H1 (cell line): Measurements from ENCODE around the gene CNNM4. TPM values are rescaled to one million over a fixed set of nuclear protein-coding genes. Genes with fewer than 3 reads are reported as not detected.

Experiments
- CTCF ChIA-PET: fragments of 300-600 bp; sonication (Branson Sonifier 250); formaldehyde crosslinking; loops from one replicate; lab custom pipeline; 2021; ENCODE audit not compliant: partially characterized antibody; lab: Charles Lee
- POLR2A ChIA-PET: fragments of 300-600 bp; sonication (Branson Sonifier 250); formaldehyde crosslinking; loops from one replicate; lab custom pipeline; 2021; ENCODE audit warnings: inconsistent platforms; ENCODE audit not compliant: partially characterized antibody; lab: Charles Lee
- DNase-seq, 2 experiments: peaks; one replicate each; pipeline versions ENCODE4 v3.0.0 to v3.0.0-alpha.2; 2010 to 2022; ENCODE audit warnings: low spot score in 2 of 2, low read depth in 1 of 2, mixed read lengths in 1 of 2
- FAIRE-seq: peaks from 2 replicates; lab custom pipeline; 2011; peaks lifted over from hg19 to GRCh38; lab: Jason Lieb, UNC
- H2AFZ ChIP-seq: 2 replicates; pipeline ENCODE4 v1.8.1; 2012; ENCODE audit warnings: low read length, inconsistent platforms
- H2AK5ac ChIP-seq: 2 replicates; pipeline ENCODE4 v1.6.1; 2013; ENCODE audit warnings: low read depth, low read length
- H2BK120ac ChIP-seq: replicated peaks from 2 replicates; pipeline ENCODE3; 2013; ENCODE audit warnings: low read depth, low read length, inconsistent platforms
- H2BK12ac ChIP-seq: 2 replicates; pipeline ENCODE4 v1.6.1; 2013; ENCODE audit warnings: low read depth, low read length
- H2BK15ac ChIP-seq: 2 replicates; pipeline ENCODE4 v1.6.1; 2013; ENCODE audit warnings: low read length
- H2BK20ac ChIP-seq: 2 replicates; pipeline ENCODE4 v1.6.1; 2013; ENCODE audit warnings: low read length
- H2BK5ac ChIP-seq: 2 replicates; pipeline ENCODE4 v1.6.1; 2013; ENCODE audit warnings: low read depth, low read length
- H3K14ac ChIP-seq: 2 replicates; pipeline ENCODE4 v1.6.1; 2013; ENCODE audit warnings: inconsistent platforms; ENCODE audit not compliant: insufficient read length
- H3K18ac ChIP-seq: 2 replicates; pipeline ENCODE4 v1.6.1; 2013; ENCODE audit warnings: low read length; ENCODE audit errors: extremely low read depth
- H3K23ac ChIP-seq: 2 replicates; pipeline ENCODE4 v1.6.1; 2013; ENCODE audit warnings: inconsistent platforms; ENCODE audit not compliant: insufficient read length
- H3K23me2 ChIP-seq: 2 replicates; pipeline ENCODE4 v1.6.1; 2013; ENCODE audit warnings: low read depth, low read length
- H3K27ac ChIP-seq: 2 replicates; pipeline ENCODE4 v1.6.1; 2011; ENCODE audit warnings: low read depth, low read length, inconsistent platforms
- H3K27me3 ChIP-seq, 4 experiments: replicated peaks in 1 of 4; 1 replicate in 1 of 4; 2 replicates in 3 of 4; pipeline versions ENCODE4 v1.6.1 to v1.8.1; 2011 to 2013; ENCODE audit warnings: low read length in 3 of 4, mild to moderate bottlenecking in 3 of 4, inconsistent platforms in 2 of 4, mixed read lengths in 2 of 4, moderate library complexity in 1 of 4; ENCODE audit not compliant: control insufficient read depth in 3 of 4, insufficient read depth in 3 of 4; ENCODE audit errors: extremely low read depth in 1 of 4
- H3K36me3 ChIP-seq, 4 experiments: 2 replicates each; pipeline versions ENCODE4 v1.6.1 to v1.8.1; 2011 to 2013; ENCODE audit warnings: mild to moderate bottlenecking in 4 of 4, low read length in 3 of 4, moderate library complexity in 2 of 4, control low read depth in 1 of 4, inconsistent platforms in 1 of 4; ENCODE audit not compliant: insufficient read depth in 4 of 4, control insufficient read depth in 2 of 4
- H3K4ac ChIP-seq: replicated peaks from 2 replicates; pipeline ENCODE3; 2013; ENCODE audit warnings: low read length, low read depth, mixed read lengths, inconsistent platforms; ENCODE audit not compliant: insufficient read length
- H3K4me1 ChIP-seq, 4 experiments: replicated peaks in 1 of 4; 1 replicate in 1 of 4; 2 replicates in 3 of 4; pipeline versions ENCODE4 v1.6.1 to v1.8.1; 2011 to 2013; ENCODE audit warnings: low read length in 3 of 4, inconsistent platforms in 2 of 4, mixed read lengths in 1 of 4; ENCODE audit not compliant: insufficient read depth in 4 of 4, control insufficient read depth in 3 of 4
- H3K4me2 ChIP-seq, 2 experiments: 2 replicates each; pipeline versions ENCODE4 v1.6.1 to v1.8.1; 2011 to 2013; ENCODE audit warnings: low read depth in 2 of 2, low read length in 2 of 2, control low read depth in 1 of 2, inconsistent platforms in 1 of 2, mild to moderate bottlenecking in 1 of 2; ENCODE audit not compliant: insufficient read depth in 1 of 2
- H3K4me3 ChIP-seq, 4 experiments: fragments of 200-600, 300-600 bp in 1 of 4; sonication (generic), shearing (Covaris generic), sonication (Bioruptor Twin) in 1 of 4; 2 replicates each; pipeline versions ENCODE4 v1.5.1 to v1.8.1; 2011 to 2016; ENCODE audit warnings: low read length in 4 of 4, low read depth in 3 of 4, control low read depth in 2 of 4, inconsistent platforms in 2 of 4, mild to moderate bottlenecking in 2 of 4, mixed read lengths in 1 of 4, moderate library complexity in 1 of 4; ENCODE audit not compliant: insufficient read depth in 2 of 4; ENCODE audit errors: extremely low read depth in 1 of 4
- H3K56ac ChIP-seq: replicated peaks from 2 replicates; pipeline ENCODE3; 2013; ENCODE audit warnings: low read depth, mild to moderate bottlenecking, mixed read lengths, low read length, inconsistent platforms; ENCODE audit not compliant: insufficient read length
- H3K79me1 ChIP-seq: 2 replicates; pipeline ENCODE4 v1.6.1; 2013; ENCODE audit warnings: low read depth, low read length, control low read depth
- H3K79me2 ChIP-seq, 2 experiments: 2 replicates each; pipeline versions ENCODE4 v1.6.1 to v1.8.1; 2012 to 2013; ENCODE audit warnings: low read length in 2 of 2, mild to moderate bottlenecking in 2 of 2, inconsistent platforms in 1 of 2; ENCODE audit not compliant: insufficient read depth in 2 of 2, control insufficient read depth in 1 of 2
- H3K9ac ChIP-seq, 4 experiments: replicated peaks in 1 of 4; 1 replicate in 1 of 4; 2 replicates in 3 of 4; pipeline versions ENCODE4 v1.6.1 to v1.8.1; 2011 to 2013; ENCODE audit warnings: low read depth in 3 of 4, low read length in 3 of 4, control low read depth in 2 of 4, mild to moderate bottlenecking in 2 of 4, moderate library complexity in 2 of 4, inconsistent platforms in 1 of 4; ENCODE audit errors: extremely low read depth in 1 of 4
- H3K9me3 ChIP-seq, 2 experiments: 2 replicates each; pipeline versions ENCODE4 v1.6.1 to v1.8.1; 2012 to 2013; ENCODE audit warnings: mild to moderate bottlenecking in 2 of 2, moderate library complexity in 2 of 2, control low read depth in 1 of 2, inconsistent platforms in 1 of 2, low read depth in 1 of 2, low read length in 1 of 2, mixed read lengths in 1 of 2; ENCODE audit not compliant: insufficient read depth in 2 of 2
- H4K20me1 ChIP-seq, 2 experiments: replicated peaks in 1 of 2; 2 replicates each; pipeline versions ENCODE3 to v1.8.1; 2011 to 2013; ENCODE audit warnings: inconsistent platforms in 2 of 2, low read length in 2 of 2, mild to moderate bottlenecking in 1 of 2; ENCODE audit not compliant: insufficient read depth in 2 of 2, control insufficient read depth in 1 of 2
- H4K5ac ChIP-seq: 2 replicates; pipeline ENCODE4 v1.6.1; 2013; ENCODE audit warnings: low read length, low read depth, mixed read lengths, inconsistent platforms; ENCODE audit not compliant: insufficient read length
- H4K8ac ChIP-seq: 2 replicates; pipeline ENCODE4 v1.8.0; 2013; ENCODE audit warnings: mild to moderate bottlenecking, moderate library complexity, low read length, inconsistent platforms; ENCODE audit not compliant: insufficient read depth; ENCODE audit errors: extremely low read depth
- H4K91ac ChIP-seq: replicated peaks from 2 replicates; pipeline ENCODE3; 2013; ENCODE audit warnings: low read length, mixed read lengths, inconsistent platforms; ENCODE audit not compliant: insufficient read length
- POLR2AphosphoS5 ChIP-seq: IDR thresholded peaks from 2 replicates; pipeline ENCODE4 v1.6.1; 2011; ENCODE audit warnings: low read depth, low read length
- WGBS, 2 experiments: shearing (Covaris generic) in 1 of 2; methylation state at CpG; one replicate each; pipeline versions ENCODE4 v1.1.6 to v1.1.7; 2013 to 2015; ENCODE audit warnings: low lambda C conversion rate in 2 of 2, mixed read lengths in 2 of 2, inconsistent platforms in 1 of 2, low coverage in 1 of 2, missing lambda C conversion rate in 1 of 2; ENCODE audit not compliant: insufficient replicate concordance in 2 of 2, insufficient coverage in 1 of 2, insufficient read length in 1 of 2; ENCODE audit errors: extremely low coverage in 1 of 2, missing lambda C conversion rate in 1 of 2; 5-methylcytosine and 5-hydroxymethylcytosine counted together
- polyA plus RNA-seq, 7 experiments: library from polyadenylated mRNA; depleted of rRNA in 3 of 7; stranded (reverse) in 5 of 7; unstranded in 2 of 7; fragments of >200 nt in 5 of 7; fragments of 200-250 nt in 2 of 7; gene quantifications; 1 replicate in 5 of 7; 2 replicates in 1 of 7; 4 replicates in 1 of 7; pipeline versions ENCODE4 v1.2.1 to v1.2.3, GENCODE V29; 2011 to 2013; ENCODE audit warnings: missing spikeins in 2 of 7, mixed read lengths in 2 of 7
- total RNA-seq: library from RNA; stranded (reverse); fragmentation: NEBNext Ultra II Directional; extraction: Animal tissue kit (Norgen Biotek cat#: 25700); gene quantifications from 2 replicates; pipeline ENCODE4 v1.2.1, GENCODE V29; 2021

Gene CNNM4
- total and polyA plus RNA-seq, 2 of the 8 experiments (the other 6 are each of a cell fraction or from before 2014, with no cell fraction given) = 10.3 to 11.0 TPM

DNA sequence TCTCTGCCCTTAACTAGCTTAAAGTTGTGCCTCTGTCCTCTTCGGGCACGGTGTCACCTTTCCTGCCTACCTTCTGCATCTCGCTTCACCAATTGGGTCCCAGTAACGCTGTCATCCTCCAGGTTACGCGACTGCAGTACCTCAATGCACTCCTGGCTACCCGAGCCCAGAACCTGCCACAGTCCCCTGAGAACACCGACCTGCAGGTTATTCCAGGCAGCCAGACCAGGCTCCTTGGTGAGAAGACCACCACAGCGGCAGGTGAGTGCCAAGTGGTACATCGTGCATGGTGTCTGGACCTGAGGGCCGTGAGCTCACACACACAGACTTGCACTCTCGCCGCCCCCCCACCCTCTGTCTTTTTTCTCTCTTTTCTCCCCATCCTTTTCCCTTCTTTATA, 68.2 kb downstream of the CNNM4 start:
- H3K4me1 ChIP-seq = peaks cover 3 to 18% (median 13%) of the 10 kb centered on the region in 4 experiments
- no peak overlapping the region for H2BK5ac ChIP-seq
- no peak overlapping the region for H4K8ac ChIP-seq
- H3K27me3 ChIP-seq = no peaks in the 10 kb centered on the region
- H3K4ac ChIP-seq = no peak overlapping the region
- no peak overlapping the region for H2BK15ac ChIP-seq
- no peaks in the 10 kb centered on the region; the same call in 1 of the 2 replicates for H3K23me2 ChIP-seq
- FAIRE-seq (no peak), DNase-seq (no peak)
- no peak overlapping the region for H3K4me3 ChIP-seq
- H2AK5ac ChIP-seq = no peak overlapping the region
- 94% methylated on average over 13 of the region's 13 CpGs; no CpG with 5 or more reads in 1 of the 2 experiments for WGBS, 2 experiments
- ChIA-PET POLR2A (no interaction called here), CTCF (interaction anchor here (0.5 to 1.3 kb wide), 3 partner anchors 28 to 132 kb away, joined by 3 to 4 read pairs (median 4); no protein-coding TSS in a partner anchor)
- H2BK20ac ChIP-seq = no peak overlapping the region
- H3K36me3 ChIP-seq = peaks cover 19 to 66% (median 34%) of the 10 kb centered on the region in 4 experiments
- no peaks in the 10 kb centered on the region for H3K9me3 ChIP-seq
- H3K18ac ChIP-seq = no peak overlapping the region
- peaks cover 2% of the 10 kb centered on the region for H3K79me1 ChIP-seq
- no peak overlapping the region for H3K14ac ChIP-seq
- H3K9ac ChIP-seq = no peak overlapping the region
- H4K91ac ChIP-seq = no peak overlapping the region
- peaks cover 0 to 9% of the 10 kb centered on the region in 2 experiments; a peak in 1 of 4 replicates for H3K79me2 ChIP-seq
- H3K4me2 ChIP-seq = no peak overlapping the region
- H2BK120ac ChIP-seq = no peak overlapping the region
- no peak overlapping the region for H3K56ac ChIP-seq
- H4K20me1 ChIP-seq = peaks cover 0 to 18% of the 10 kb centered on the region in 2 experiments
- no peak overlapping the region for H3K23ac ChIP-seq
- TF ChIP-seq POLR2AphosphoS5 = no peak
- H2AFZ ChIP-seq = no peak overlapping the region
- H4K5ac ChIP-seq = no peak overlapping the region
- no peak overlapping the region for H3K27ac ChIP-seq
- H2BK12ac ChIP-seq = no peak overlapping the region
